CD4-positive, alpha-beta T cell treated with Interleukin-15 for 1 hour (primary cell): Measurements from ENCODE around the gene ST6GAL1.
A peak's percentile ranks its signal among the peaks of the same experiment; 100 is the strongest.
"Not testable (repeated sequence)": the region's sequence is repeated elsewhere in the genome, so short reads cannot be mapped to it uniquely, and the experiment has no call there.

Experiments used
- DNase-seq: peaks from one replicate; pipeline ENCODE4 v3.0.0-alpha.2; 2020

Gene ST6GAL1

GRCh38 chr3:187057803-187058202 lies 127.5 kb downstream of the ST6GAL1 start:
- DNase-seq: not testable (repeated sequence)

GRCh38 chr3:187061748-187062147 lies 131.4 kb downstream of the ST6GAL1 start:
- DNase-seq: no peak

- DNase-seq: no peak
Measured at GRCh38 chr3:187062526-187063177, 132.3 kb downstream of the ST6GAL1 start.

- DNase-seq: no peak
Measured at GRCh38 chr3:187063286-187064121, 133.2 kb downstream of the ST6GAL1 start.

- DNase-seq: no peak
Measured at GRCh38 chr3:187064210-187065115, 134.1 kb downstream of the ST6GAL1 start.

- peak; percentile 73 for DNase-seq
Measured at GRCh38 chr3:187066228-187066995, 136.1 kb downstream of the ST6GAL1 start.

GRCh38 chr3:187068787-187069186 lies 138.5 kb downstream of the ST6GAL1 start:
- no peak for DNase-seq

GRCh38 chr3:187069857-187070516 lies 139.7 kb downstream of the ST6GAL1 start:
- DNase-seq: no peak

GRCh38 chr3:187072102-187072501 lies 141.8 kb downstream of the ST6GAL1 start:
- no peak for DNase-seq

- DNase-seq: no peak
Measured at GRCh38 chr3:187072511-187072910, 142.2 kb downstream of the ST6GAL1 start.

- DNase-seq: no peak
Measured at GRCh38 chr3:187073581-187074098, 143.3 kb downstream of the ST6GAL1 start.

GRCh38 chr3:187074846-187075245 lies 144.5 kb downstream of the ST6GAL1 start:
- DNase-seq: no peak

- no peak for DNase-seq
Measured at GRCh38 chr3:187076297-187076696, 146.0 kb downstream of the ST6GAL1 start.

- DNase-seq: no peak
Measured at GRCh38 chr3:187077085-187077484, 146.8 kb downstream of the ST6GAL1 start.

GRCh38 chr3:187077537-187077936 lies 147.2 kb downstream of the ST6GAL1 start:
- no peak for DNase-seq

GRCh38 chr3:187079090-187080022 lies 149.0 kb downstream of the ST6GAL1 start:
- DNase-seq: no peak

GRCh38 chr3:187080799-187081450 lies 150.6 kb downstream of the ST6GAL1 start:
- DNase-seq: no peak

GRCh38 chr3:187082758-187083375 lies 152.5 kb downstream of the ST6GAL1 start:
- no peak for DNase-seq

GRCh38 chr3:187084126-187084525 lies 153.8 kb downstream of the ST6GAL1 start:
- no peak for DNase-seq
